Measurements from ENCODE around the gene RAB13. TPM values are rescaled to one million over a fixed set of nuclear protein-coding genes. Genes with fewer than 3 reads are reported as not detected.
"Not testable (repeated sequence)": the region's sequence is repeated elsewhere in the genome, so short reads cannot be mapped to it uniquely, and the experiment has no call there.

Gene RAB13
- total RNA-seq, 1 donor from 2014 or later: 83.3 TPM

DNA sequence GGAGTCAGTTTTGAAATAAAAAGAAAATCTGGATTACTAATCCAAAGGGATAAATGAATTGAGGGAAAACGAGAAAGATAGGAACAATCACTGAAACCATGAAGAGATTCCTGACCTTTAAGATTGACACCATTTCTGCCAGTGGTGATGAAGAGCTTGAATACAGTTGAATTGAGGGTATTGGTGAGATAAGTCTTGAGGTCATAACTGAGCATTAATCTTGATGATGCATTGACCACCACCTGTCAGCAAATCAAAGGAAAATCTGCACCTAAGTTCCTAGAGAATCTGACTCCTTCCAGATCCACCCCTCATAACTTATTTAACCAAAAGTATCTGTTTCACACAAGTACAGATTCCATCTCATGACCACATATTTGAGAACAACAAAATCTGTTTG lies 26.0 kb upstream of the RAB13 start:
- Mint-ChIP-seq H3K9me3 (ENCODE audit: low read depth) (no peaks in the 10 kb centered on the region), H3K36me3 (ENCODE audit: insufficient read depth) (no peaks in the 10 kb centered on the region), H3K4me3 (ENCODE audit: low read depth) (no peak overlapping the region), H3K4me1 (ENCODE audit: low read depth) (peaks cover 3% of the 10 kb centered on the region), H3K27me3 (no peaks in the 10 kb centered on the region), H3K27ac (no peak overlapping the region)
- DNase-seq (ENCODE audit: low spot score, unreplicated experiment): no peak
- TF ChIP-seq, protein P1, sequence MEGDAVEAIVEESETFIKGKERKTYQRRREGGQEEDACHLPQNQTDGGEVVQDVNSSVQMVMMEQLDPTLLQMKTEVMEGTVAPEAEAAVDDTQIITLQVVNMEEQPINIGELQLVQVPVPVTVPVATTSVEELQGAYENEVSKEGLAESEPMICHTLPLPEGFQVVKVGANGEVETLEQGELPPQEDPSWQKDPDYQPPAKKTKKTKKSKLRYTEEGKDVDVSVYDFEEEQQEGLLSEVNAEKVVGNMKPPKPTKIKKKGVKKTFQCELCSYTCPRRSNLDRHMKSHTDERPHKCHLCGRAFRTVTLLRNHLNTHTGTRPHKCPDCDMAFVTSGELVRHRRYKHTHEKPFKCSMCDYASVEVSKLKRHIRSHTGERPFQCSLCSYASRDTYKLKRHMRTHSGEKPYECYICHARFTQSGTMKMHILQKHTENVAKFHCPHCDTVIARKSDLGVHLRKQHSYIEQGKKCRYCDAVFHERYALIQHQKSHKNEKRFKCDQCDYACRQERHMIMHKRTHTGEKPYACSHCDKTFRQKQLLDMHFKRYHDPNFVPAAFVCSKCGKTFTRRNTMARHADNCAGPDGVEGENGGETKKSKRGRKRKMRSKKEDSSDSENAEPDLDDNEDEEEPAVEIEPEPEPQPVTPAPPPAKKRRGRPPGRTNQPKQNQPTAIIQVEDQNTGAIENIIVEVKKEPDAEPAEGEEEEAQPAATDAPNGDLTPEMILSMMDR (IDR thresholded peaks at IDR 0.05; ENCODE audit: unreplicated experiment): no peak

DNA sequence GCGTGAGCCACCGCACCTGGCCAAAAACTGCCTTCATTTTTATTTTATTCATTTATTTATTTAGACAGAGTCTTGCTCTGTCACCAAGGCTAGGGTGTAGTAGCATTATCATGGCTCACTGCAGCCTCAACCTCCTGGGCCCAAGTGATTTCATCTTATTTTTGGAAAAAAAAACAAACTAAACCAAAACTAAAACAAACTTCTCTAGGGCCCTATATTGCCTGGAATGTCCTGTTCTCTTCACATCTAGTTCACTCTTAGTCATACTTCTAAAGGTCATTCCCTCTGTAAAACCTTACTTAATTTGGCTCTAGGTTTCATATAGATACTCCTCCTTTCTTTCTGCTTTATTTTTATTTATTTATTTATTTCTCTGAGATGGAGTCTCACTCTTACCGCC lies 20.0 kb upstream of the RAB13 start:
- no peak overlapping the region for H3K4me3 Mint-ChIP-seq (ENCODE audit: low read depth)
- peaks cover 7% of the 10 kb centered on the region for H3K4me1 Mint-ChIP-seq (ENCODE audit: low read depth)
- no peaks in the 10 kb centered on the region for H3K27me3 Mint-ChIP-seq
- H3K27ac Mint-ChIP-seq: no peak overlapping the region
- TF ChIP-seq, protein P1 (IDR thresholded peaks at IDR 0.05; ENCODE audit: unreplicated experiment): no peak
- H3K9me3 Mint-ChIP-seq (ENCODE audit: low read depth): no peaks in the 10 kb centered on the region
- H3K36me3 Mint-ChIP-seq (ENCODE audit: insufficient read depth): no peaks in the 10 kb centered on the region
- DNase-seq (ENCODE audit: low spot score, unreplicated experiment): no peak

DNA sequence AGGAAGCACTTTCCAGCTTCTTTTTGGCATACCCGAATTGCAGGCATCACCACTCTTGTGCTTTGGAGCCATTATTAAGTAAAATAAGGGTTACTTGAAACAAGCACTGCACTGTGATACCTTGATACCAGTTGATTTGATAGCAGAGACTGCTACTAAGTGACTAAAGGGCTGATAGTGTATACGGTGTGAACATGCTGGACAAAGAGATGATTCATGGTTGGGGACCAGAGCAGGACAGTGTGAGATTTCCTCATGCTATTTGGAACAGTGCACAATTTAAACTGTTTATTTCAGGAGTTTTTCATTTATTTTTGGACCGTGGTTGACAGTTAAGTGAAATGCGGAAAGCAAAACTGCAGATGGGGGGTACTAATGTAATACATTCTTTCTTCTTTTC lies 14.3 kb upstream of the RAB13 start:
- H3K27ac Mint-ChIP-seq: peak overlapping the region; percentile 95
- H3K4me1 Mint-ChIP-seq (ENCODE audit: low read depth): peaks cover 9% of the 10 kb centered on the region
- H3K36me3 Mint-ChIP-seq (ENCODE audit: insufficient read depth): peaks cover 5% of the 10 kb centered on the region
- no peak for DNase-seq (ENCODE audit: low spot score, unreplicated experiment)
- H3K27me3 Mint-ChIP-seq: no peaks in the 10 kb centered on the region
- TF ChIP-seq, protein P1 (IDR thresholded peaks at IDR 0.05; ENCODE audit: unreplicated experiment): no peak
- H3K4me3 Mint-ChIP-seq (ENCODE audit: low read depth): no peak overlapping the region
- H3K9me3 Mint-ChIP-seq (ENCODE audit: low read depth): peaks cover 4% of the 10 kb centered on the region

DNA sequence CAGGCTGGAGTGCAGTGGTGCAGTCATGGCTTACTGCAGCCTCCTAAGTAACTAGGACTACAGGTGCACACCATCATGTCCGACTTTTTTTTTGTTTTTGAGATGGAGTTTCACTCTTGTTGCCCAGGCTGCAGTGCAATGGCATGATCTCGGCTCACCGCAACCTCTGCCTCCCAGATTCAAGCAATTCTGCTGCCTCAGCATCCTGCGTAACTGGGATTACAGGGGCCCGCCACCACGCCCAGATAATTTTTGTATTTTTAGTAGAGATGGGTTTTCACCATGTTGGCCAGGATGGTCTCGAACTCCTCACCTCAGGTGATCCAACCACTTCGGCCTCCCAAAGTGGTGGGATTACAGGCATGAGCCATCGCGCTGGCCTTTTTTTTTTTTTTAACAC lies 10.7 kb upstream of the RAB13 start:
- not testable (repeated sequence) for H3K9me3 Mint-ChIP-seq (ENCODE audit: low read depth); H3K4me3 Mint-ChIP-seq (ENCODE audit: low read depth); DNase-seq (ENCODE audit: low spot score, unreplicated experiment); H3K27me3 Mint-ChIP-seq; H3K27ac Mint-ChIP-seq
- H3K4me1 Mint-ChIP-seq (ENCODE audit: low read depth): peaks cover 15% of the 10 kb centered on the region
- peaks cover 19% of the 10 kb centered on the region for H3K36me3 Mint-ChIP-seq (ENCODE audit: insufficient read depth)

DNA sequence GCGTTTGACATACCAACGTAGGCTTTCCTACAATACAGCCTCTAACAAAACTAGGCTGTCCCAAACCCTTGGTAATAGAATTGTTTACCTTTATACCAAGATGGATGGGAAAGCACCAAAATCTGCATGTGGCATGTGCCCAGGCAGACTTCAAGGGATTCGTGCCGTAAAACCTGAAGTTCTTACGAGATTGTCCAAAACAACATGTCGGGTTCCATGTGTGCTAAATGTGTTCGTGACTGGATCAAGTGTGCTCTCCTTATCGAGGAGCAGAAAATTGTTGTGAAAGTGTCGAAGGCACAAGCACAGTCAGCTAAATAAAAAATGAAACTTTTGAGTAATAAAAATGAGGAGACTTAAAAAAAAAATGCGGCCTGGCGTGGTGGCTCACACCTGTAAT lies 9.5 kb upstream of the RAB13 start:
- Mint-ChIP-seq H3K4me1 (ENCODE audit: low read depth) (peaks cover 17% of the 10 kb centered on the region), H3K4me3 (ENCODE audit: low read depth) (no peak overlapping the region), H3K27me3 (no peaks in the 10 kb centered on the region), H3K27ac (peak overlapping the region; percentile 64), H3K36me3 (ENCODE audit: insufficient read depth) (peaks cover 27% of the 10 kb centered on the region), H3K9me3 (ENCODE audit: low read depth) (peaks cover 4% of the 10 kb centered on the region)
- no peak for DNase-seq (ENCODE audit: low spot score, unreplicated experiment)
- TF ChIP-seq, protein P1 (IDR thresholded peaks at IDR 0.05; ENCODE audit: unreplicated experiment): no peak

DNA sequence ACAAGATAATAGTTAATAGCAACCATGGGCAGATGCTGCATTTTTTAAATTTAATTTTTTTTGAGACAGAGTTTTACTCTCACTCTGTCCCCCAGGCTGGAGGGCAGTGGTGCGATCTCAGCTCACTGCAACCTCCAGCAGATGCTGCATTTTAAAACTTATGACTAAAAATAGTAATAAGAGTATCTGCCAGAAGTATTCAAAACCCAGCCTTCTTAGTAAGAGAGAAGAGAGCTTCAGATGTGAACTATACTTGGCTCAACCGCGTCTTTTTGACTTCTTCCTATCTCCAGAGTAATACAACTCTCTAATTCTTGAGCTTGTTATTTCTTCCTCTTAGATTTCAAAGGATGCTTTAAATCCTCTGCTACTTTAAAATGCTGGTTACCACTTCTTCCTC lies 9.1 kb upstream of the RAB13 start:
- TF ChIP-seq, protein P1 (IDR thresholded peaks at IDR 0.05; ENCODE audit: unreplicated experiment): no peak
- Mint-ChIP-seq H3K27ac (peak overlapping the region; percentile 23), H3K27me3 (no peaks in the 10 kb centered on the region), H3K9me3 (ENCODE audit: low read depth) (peaks cover 4% of the 10 kb centered on the region), H3K36me3 (ENCODE audit: insufficient read depth) (peaks cover 27% of the 10 kb centered on the region), H3K4me1 (ENCODE audit: low read depth) (peaks cover 17% of the 10 kb centered on the region), H3K4me3 (ENCODE audit: low read depth) (no peak overlapping the region)
- no peak for DNase-seq (ENCODE audit: low spot score, unreplicated experiment)
